Stimulated activated CD8-positive, alpha-beta memory T cell treated with anti-CD3 and anti-CD28 coated beads, Interleukin-7, amount 100 ng/mL, for 48 hours (primary cell): ENCODE data around the gene SAXO1.
"Not testable (repeated sequence)": the region's sequence is repeated elsewhere in the genome, so short reads cannot be mapped to it uniquely, and the experiment has no call there.

Experiments used
- DNase-seq, 2 donors: peaks; one replicate each; pipeline ENCODE4 v3.0.0-alpha.2; 2020; ENCODE audit warnings: low read depth in 1 of 2; ENCODE audit errors: extremely low read depth in 1 of 2

SAXO1 gene

DNA sequence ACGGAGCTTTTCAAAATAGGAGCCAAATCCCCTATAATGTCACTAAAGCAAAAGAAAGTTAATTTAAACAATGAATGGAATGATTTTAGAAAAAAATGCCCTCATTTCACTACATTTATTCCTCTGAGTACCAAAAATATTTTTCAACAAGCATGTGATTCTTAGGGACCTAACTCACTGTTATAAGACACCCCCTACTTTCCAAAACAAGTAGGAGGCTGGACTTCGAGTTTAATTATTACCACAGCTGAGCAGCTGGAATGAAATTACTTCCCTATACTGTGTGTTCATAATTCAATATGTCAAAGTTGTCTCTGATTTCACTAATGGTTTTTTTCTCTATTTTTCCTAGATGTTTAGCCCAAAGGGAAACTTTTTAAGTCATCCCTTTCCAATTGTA is 61.6 kb downstream of the SAXO1 start:
- DNase-seq: no peak

DNA sequence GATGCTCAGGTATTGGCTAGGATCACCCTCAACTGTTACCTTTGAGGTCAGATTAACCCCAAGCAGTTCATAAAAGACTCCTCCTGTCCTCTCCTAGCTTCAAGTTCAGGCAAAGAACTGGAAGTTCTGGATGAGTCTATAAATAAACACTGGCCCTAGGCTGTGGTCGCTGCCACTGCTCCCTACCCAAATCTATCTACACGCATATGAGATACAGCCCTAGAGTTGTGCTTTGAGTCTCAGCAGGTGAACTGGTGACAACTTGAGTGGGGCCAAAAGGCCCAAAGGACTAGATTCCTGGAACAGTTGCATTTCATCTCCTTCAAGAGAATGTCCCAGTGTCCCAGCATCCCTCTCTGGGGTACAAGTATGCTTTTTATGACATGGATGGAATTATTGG is 62.6 kb downstream of the SAXO1 start:
- no peak for DNase-seq

DNA sequence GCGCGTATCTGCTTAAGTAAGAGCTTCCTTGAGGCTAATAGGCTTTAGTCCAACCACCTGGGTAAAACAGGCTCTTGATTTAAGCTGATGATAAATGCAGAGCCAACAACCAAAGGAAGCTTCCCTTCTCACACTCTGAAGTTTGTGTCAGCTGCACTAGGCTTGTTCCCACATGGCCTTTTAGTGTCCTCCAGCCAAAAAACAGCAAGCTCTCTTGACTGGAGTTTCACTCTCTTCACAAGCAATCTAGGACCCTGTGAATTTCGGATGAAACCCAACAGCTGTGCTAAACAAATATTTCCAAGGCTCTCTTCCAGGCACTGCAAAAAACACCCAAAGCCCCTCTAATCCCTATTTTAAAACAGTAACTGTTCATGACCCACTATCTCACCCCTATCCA is 63.9 kb downstream of the SAXO1 start:
- DNase-seq: no peak

DNA sequence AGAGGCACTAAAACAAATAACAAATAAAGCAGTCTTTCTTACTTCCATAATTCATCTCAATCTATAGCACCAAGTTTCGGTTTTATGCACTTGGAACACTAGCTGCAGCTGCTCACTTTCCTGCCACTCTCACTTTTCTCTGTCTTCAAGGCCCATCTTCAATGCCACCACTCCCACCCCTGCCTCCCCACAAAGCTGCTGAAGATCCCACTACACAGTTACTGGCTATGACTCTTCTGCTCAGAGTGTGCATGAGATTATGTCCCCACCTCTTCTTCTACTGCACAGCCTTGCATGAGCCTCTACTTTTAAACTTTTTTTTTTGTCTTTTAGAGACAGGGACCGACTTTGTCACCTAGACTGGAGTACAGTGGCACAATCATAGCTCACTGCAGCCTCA is 77.4 kb downstream of the SAXO1 start:
- no peak for DNase-seq

DNA sequence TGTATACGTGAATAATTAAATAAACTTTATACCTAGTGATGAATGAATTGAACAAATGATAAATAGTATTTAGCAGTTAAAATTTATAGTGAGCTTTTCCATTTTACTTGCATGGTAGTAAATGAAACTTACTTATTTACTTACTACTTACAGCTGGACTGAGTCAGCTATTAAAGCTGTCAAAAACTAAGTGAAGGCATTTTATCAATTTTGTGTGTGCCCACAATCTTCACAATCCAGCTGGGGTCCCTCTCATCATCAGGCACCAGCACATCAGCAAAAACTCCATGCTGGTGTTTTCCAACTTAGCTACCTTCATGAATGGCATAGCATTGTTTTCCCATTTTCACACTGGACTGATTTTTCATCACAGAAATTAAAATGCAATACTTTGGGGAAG is 81.1 kb downstream of the SAXO1 start:
- no peak for DNase-seq

DNA sequence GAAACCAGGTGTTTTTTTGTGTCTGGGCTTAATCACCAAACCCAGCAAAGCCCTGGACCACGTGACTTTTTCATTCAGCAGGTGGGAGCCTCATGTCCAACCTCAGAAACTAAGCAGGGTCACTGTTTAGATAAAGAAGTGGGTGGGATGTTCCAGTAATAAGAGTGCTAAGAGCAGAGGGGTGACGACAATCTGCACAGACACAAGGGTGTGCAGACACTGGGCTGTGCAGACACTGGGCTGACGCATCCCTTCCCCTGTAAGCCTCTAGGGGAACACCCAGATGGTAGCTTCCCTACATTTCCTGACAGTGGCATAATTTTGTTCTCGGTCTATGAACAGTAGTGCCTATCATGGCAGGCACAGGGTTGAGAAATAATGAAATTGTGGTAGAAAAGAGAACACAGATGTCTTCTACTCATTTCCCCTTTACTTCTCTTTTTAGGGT is 85.1 kb downstream of the SAXO1 start:
- DNase-seq: no peak

DNA sequence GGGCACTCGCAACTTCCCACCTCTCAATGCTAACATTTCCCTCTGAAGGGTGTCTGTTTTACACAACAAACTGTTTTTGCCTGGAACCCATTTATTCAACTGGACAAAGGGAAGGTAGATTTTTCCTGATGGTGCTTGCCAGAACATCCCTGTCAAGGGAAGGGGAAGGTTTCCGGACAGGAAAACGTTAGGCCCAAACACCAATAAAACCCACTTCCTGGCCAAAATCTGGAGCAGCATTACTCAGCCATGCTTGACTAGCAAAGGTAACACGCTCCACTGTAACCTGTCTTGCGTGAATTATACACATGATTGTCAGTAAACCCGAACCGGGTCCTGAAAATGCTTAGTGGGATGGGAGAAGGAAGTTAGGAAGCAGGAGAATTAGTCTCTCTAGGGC is 90.2 kb downstream of the SAXO1 start:
- DNase-seq: no peak

DNA sequence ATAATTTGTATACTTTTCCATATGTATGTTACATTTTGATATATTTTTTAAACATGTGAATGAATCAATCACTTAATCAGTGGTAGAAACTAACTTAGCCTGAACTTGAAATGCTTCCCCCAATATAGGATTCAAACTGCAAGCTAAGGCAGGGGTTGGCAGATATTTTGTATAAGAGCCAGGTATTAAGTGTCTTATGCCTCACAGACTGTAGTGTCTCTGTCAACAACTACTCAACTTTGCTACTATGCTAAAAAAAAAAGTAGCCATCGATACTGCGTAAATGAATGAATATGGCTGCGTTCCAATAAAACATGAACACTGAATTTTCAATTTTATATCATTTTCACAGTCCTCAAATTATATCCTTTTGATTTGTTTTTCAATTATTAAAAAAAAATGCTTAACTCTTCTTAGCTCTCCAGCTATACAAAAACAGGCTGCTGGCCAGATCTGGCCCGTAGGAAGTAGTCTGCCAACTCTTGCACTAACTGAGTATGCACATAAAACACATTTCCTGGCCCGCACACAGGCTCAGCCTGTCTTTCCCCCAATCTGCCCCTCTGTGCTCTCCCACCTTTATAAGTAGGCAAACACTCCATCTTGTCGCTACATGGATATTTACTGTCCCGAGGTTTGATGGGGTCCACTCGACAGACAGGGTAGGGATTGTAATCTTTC is 91.8 kb downstream of the SAXO1 start:
- DNase-seq: no peak

DNA sequence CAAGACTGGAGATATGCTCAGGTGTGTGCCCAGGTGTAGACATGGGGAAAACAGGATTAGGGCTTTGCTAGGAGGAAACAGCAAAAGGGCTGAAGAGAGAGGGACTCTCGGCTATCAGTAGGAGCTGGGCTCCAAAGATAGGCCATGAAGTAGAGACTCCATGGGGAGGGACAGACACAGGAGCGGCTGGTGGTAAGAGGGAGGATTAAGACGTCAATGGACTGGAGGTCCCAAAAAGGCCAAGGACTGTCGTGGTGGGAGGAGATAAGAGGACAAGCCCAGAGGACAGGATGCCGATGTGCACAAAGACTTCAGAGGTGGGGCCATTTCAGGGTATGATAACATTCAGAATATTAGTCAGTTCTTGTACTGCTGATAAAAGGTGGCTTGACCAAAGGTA is 93.1 kb downstream of the SAXO1 start:
- no peak for DNase-seq

DNA sequence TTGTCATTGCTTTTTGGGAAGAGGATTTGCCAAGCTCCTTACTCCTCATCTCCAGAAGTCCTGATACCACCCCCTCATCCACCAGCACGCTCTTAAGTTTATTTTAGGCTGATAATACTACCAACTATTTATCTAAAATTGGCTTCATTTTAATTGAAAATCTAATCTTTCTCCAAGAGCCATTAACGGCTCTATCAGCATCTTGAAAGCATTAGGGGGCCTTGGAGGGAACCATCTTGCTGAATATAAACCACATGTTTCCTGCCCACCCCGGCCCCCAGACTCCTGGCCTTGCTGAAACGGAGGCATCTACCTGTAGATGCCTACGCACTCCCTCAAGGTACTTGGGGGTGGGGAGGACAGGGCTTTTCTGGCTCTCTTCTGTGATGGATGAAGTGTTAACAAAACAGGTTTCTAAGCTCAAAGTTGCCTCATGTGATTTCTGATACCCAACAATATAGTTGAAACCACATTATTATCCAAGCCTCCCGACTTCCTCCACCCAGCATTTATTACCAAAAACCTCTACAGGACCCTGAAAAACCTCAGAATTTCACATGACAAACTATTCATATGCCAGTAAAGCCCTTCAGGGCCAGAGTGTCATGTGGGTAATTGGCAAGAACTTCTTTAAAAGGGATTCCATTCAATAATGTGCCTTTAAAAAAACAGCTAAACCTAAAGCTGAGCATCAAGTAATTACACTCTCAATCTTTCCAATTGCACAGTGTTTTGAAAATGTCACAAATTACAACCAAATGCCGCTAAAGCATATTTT is 96.7 kb downstream of the SAXO1 start:
- DNase-seq: no peak

DNA sequence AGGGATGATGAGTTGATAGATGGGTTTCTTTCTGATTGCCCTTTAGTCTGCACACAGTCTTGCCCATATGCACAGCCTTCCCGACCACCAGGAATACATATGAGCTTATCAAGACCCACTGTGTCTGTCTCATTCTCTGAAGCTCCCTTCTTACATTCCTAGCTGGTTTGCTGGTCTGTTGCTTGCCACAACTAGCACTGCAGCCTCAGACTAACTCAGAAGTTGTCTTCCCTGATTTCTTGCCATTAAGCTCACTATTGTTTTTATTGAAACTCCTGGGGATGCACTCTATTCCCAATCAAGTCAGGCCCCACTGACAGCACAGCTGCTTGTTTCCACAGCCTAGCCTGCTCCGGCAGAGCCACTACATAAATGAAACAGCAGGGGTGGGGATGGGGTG is 97.5 kb downstream of the SAXO1 start:
- DNase-seq: no peak

DNA sequence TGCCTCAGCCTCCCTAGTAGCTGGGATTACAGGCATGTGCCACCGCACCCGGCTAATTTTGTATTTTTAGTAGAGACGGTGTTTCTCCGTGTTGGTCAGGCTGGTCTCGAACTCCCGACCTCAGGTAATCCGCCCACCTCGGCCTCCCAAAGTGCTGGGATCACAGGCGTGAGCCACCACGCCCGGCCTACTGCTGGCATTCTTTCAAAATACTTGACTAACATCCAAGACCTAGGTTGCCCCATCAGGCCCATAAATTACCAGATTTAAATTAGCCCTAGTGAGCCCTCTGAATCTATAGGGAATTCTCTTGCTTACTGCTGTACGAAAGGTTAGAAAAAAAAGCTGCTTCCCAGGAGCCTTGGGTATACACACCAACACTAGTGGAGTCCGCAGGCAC is 102.4 kb downstream of the SAXO1 start:
- not testable (repeated sequence) for DNase-seq

DNA sequence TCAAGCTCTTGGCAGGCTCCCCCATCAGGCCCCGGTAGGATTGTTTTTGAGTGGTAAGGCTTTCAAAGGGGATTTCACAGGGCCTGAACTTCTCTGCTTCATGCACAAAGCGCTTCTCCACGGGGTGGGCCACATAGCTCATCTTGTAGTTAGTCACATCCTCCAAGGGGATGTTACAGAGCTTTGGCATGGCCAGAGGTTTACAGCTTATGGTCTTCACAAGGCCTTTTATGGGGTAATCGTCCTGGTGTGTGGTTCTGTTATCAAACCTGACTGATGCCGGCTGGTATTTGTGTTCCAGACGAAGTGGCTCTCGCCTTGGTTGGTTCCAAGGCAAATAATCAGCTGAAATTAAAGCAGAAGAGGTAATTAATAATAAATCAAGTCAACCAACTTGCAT is 104.3 kb downstream of the SAXO1 start:
- DNase-seq: no peak

DNA sequence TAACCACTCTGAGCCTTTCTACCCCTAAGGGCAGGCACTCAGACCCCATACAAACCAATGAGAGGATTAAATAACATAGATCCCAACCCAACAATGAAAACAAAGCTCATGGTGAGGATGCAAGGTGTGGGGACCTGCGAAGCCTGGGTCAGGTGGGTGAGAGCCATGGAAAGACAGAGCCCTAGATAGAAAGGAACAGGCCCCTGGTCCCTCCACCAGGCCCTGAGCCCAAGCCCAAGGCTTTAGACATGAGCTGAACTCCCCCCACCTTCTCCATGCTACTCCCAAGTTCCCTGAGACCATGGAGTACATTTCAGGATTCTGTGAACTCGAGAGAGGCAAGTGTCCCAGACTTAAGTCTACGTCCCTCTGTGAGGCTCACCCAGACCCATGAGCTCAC is 106.5 kb downstream of the SAXO1 start:
- no peak for DNase-seq

DNA sequence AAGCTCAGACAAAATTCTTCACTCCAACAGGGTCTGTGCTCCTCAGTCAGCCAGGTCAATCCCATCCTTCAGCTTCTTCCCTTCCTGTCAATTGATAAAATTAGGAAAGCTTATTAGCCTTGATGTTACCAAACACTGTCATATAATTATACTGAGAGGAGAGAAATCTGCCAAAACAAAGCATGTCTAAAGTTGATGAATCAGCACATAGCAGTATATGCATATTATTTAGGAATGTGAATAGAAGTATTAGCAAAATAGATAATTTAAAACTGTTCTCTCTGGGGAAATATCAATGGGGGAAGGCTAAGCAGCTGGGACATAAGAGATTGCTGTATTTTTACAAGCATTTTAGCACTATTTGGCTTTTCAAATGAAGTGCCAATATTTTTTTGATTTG is 107.1 kb downstream of the SAXO1 start:
- DNase-seq: no peak

DNA sequence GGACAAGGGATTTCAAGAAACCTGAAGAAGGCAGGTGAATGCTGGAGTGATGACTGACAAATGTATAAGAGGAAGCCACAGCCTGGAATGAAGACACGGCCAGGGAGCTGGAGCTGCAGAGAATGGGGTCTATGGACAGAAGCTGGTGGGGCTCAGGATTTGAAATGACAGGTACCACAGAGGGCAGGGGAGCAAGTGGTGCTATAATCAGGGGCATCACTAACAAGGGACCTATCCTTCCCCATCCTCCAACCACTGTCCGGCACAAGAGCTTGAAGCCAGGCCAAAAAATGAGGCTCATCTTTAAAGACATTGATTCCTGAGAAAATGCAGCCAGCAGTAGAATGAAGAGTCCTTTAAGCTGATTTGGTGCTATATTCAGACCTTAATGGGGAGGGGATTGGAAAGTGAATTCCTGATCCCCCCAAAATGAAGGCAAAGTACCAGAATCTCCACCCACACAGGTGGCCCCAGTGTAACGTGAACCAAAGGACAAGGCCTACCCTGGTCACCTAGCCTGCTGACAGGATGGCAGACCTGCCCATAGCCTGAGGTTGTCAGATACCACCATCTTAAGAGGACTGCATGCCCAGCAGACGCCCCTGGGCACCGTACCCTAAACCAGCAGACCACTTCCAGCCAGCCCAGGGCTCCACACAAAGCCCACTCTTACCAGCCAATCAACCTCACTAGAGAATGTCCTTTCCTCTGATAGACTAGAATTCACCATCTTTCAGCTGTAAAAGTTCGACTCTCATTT is 109.2 kb downstream of the SAXO1 start:
- DNase-seq: no peak

DNA sequence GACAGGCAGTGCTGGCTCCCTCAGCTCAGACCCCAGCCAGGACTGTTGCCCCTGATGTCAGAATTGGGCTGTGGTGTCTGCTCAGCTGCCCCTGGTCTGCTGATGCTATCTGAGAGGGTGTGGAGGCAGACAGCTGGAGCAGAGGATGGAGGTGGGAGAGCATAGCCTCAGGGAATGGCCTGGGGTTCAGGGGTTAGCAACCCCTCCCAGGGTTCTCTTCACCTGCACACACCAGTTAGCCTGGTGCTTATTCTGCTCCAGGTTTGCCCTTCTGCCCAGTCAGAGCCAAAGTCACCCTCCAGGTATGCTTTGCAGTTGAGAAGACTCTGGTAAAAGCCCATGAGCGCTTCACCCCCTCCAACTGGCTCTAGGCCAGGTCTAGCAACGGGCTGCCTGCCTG is 109.8 kb downstream of the SAXO1 start:
- DNase-seq: no peak

DNA sequence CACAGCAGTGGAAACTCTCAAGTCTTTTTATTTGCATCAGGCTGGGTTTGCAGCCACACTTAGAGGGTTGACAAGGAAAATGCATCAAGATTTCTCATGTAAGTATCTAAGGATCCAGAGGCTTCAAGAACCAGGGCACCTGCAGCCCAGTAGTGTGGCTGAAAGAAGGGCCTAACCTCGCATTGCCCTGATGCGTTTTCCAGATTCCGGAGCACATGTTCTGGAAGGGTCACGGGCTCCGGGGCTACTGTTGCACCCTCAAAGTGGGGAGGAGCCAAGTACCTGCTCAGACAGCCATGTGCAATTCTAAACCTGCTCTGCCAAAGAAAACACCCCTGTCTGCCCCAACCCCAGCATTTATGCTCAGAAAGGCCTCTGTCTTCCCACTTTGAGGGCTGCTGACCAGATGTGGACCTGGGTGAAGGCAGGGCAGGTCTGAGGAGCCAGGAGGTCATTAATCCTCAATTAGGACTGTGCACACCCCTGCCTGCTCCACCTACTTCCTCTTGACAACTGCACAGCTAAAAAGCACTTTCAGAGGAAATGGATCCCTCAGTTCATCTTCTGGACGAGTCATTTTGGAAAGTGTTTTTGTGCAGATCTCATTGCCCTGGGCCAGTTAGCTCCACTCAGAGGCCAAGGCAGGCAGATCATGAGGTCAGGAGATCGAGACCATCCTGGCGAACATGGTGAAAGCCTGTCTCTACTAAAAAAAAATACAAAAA is 110.7 kb downstream of the SAXO1 start:
- DNase-seq: no peak

DNA sequence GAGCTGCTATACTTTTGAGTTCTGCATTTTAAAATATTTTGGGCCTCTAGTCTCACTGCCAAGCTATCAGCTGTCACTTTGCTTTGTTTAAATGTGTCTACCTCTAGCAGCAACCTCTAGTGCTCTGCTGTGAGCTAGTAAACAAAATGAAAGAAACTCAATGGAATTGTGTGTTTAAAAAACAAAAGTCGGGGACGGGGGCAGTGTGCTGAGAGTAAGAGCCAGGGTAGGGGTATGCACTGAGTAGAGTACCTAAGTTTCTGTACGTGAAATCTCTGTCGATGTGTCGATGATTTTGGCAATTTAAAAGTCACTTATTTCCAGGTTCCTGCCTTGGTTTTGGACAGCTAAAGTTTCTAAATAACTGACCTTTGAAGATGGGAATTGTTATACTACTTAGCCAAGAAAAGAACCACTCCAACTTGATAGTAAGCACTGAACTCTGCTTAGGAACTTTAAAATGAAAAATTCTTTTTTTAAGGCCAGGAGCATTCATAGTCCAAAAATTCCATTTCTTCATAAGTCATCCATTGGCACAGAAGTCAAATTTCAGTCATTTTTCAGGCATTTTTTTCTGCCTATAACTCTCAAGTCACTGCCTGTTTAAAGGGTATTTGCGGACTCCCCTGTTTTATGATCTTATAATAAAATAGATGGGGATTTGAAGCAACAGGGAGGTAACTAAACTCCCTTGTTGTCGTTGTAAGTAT is 111.5 kb downstream of the SAXO1 start:
- DNase-seq: no peak
